Trophoblast cell (in vitro differentiated cells and primary cell): ENCODE measurements around the gene SNX11. TPM values are rescaled to one million over a fixed set of nuclear protein-coding genes. Genes with fewer than 3 reads are reported as not detected.

Experiments used
- DNase-seq, 2 donors: peaks; one replicate each; pipeline ENCODE4 v3.0.0-alpha.2; 2016
- H2AFZ ChIP-seq: 2 replicates; pipeline ENCODE4 v1.6.1; 2013; ENCODE audit warnings: low read length, moderate library complexity, mild to moderate bottlenecking; ENCODE audit not compliant: insufficient read depth, poor library complexity
- H2AK5ac ChIP-seq: 2 replicates; pipeline ENCODE4 v1.6.1; 2013; ENCODE audit warnings: mild to moderate bottlenecking, low read length
- H2BK120ac ChIP-seq: 2 replicates; pipeline ENCODE4 v1.6.1; 2013; ENCODE audit warnings: low read length, mild to moderate bottlenecking, moderate library complexity; ENCODE audit not compliant: insufficient read depth, poor library complexity
- H2BK12ac ChIP-seq: 2 replicates; pipeline ENCODE4 v1.6.1; 2013; ENCODE audit warnings: mild to moderate bottlenecking, low read length, moderate library complexity
- H2BK5ac ChIP-seq: 2 replicates; pipeline ENCODE4 v1.6.1; 2013; ENCODE audit warnings: low read length, low read depth, moderate library complexity, mild to moderate bottlenecking; ENCODE audit not compliant: poor library complexity
- H3K14ac ChIP-seq: 2 replicates; pipeline ENCODE4 v1.6.1; 2013; ENCODE audit warnings: mild to moderate bottlenecking, low read length
- H3K18ac ChIP-seq: 2 replicates; pipeline ENCODE4 v1.6.1; 2013; ENCODE audit warnings: mild to moderate bottlenecking, low read length
- H3K23ac ChIP-seq: 2 replicates; pipeline ENCODE4 v1.6.1; 2013; ENCODE audit warnings: low read length
- H3K27ac ChIP-seq: 2 replicates; pipeline ENCODE4 v1.5.1; 2013; ENCODE audit warnings: low read depth, mild to moderate bottlenecking, inconsistent platforms, low read length, moderate library complexity
- H3K27me3 ChIP-seq: 2 replicates; pipeline ENCODE4 v1.6.1; 2013; ENCODE audit warnings: inconsistent platforms, mild to moderate bottlenecking, low read length, moderate library complexity; ENCODE audit not compliant: insufficient read depth
- H3K36me3 ChIP-seq, 2 experiments: 1 replicate in 1 of 2; 2 replicates in 1 of 2; pipeline ENCODE4 v1.6.1; 2013; ENCODE audit warnings: low read length in 2 of 2, mild to moderate bottlenecking in 2 of 2, moderate library complexity in 1 of 2; ENCODE audit not compliant: insufficient read depth in 2 of 2, control insufficient read depth in 1 of 2
- H3K4ac ChIP-seq: 2 replicates; pipeline ENCODE4 v1.6.1; 2013; ENCODE audit warnings: low read depth, mild to moderate bottlenecking, low read length, moderate library complexity
- H3K4me1 ChIP-seq, 2 experiments: 1 replicate in 1 of 2; 2 replicates in 1 of 2; pipeline ENCODE4 v1.6.1; 2013; ENCODE audit warnings: low read length in 2 of 2, mild to moderate bottlenecking in 2 of 2, moderate library complexity in 1 of 2; ENCODE audit not compliant: insufficient read depth in 2 of 2, control insufficient read depth in 1 of 2
- H3K4me2 ChIP-seq: 2 replicates; pipeline ENCODE4 v1.6.1; 2013; ENCODE audit warnings: inconsistent platforms, mild to moderate bottlenecking, low read length, moderate library complexity
- H3K4me3 ChIP-seq: 2 replicates; pipeline ENCODE4 v1.5.1; 2013; ENCODE audit warnings: mild to moderate bottlenecking, low read depth, low read length, inconsistent platforms
- H3K79me1 ChIP-seq: one replicate; pipeline ENCODE4 v1.6.1; 2013; ENCODE audit warnings: low read length
- H3K79me2 ChIP-seq: 2 replicates; pipeline ENCODE4 v1.6.1; 2013; ENCODE audit warnings: low read length, mild to moderate bottlenecking; ENCODE audit not compliant: control insufficient read depth, insufficient read depth, poor library complexity
- H3K9ac ChIP-seq: 2 replicates; pipeline ENCODE4 v1.6.1; 2013; ENCODE audit warnings: mild to moderate bottlenecking, low read length
- H3K9me3 ChIP-seq: 2 replicates; pipeline ENCODE4 v1.6.1; 2013; ENCODE audit warnings: low read depth, mild to moderate bottlenecking, control low read depth, inconsistent platforms, low read length; ENCODE audit not compliant: insufficient read depth
- H4K12ac ChIP-seq: 2 replicates; pipeline ENCODE4 v1.6.1; 2013; ENCODE audit warnings: low read depth, mild to moderate bottlenecking, low read length, moderate library complexity
- H4K8ac ChIP-seq: 2 replicates; pipeline ENCODE4 v1.6.1; 2013; ENCODE audit warnings: low read depth, mild to moderate bottlenecking, low read length, moderate library complexity
- H4K91ac ChIP-seq: one replicate; pipeline ENCODE4 v1.6.1; 2013; ENCODE audit warnings: low read depth, mild to moderate bottlenecking, low read length, moderate library complexity
- WGBS: extraction: QIAGEN DNeasy Blood & Tissue Kit; methylation state at CpG from one replicate; pipeline ENCODE4 v1.1.7; 2013; ENCODE audit warnings: missing lambda C conversion rate; ENCODE audit not compliant: insufficient read length, insufficient coverage; ENCODE audit errors: extremely low coverage; 5-methylcytosine and 5-hydroxymethylcytosine counted together
- polyA plus RNA-seq: library from polyadenylated mRNA; stranded (reverse); fragments of 200-250 nt; gene quantifications from 2 replicates; pipeline ENCODE4 v1.2.3, GENCODE V29; 2013

SNX11 gene, protein sequence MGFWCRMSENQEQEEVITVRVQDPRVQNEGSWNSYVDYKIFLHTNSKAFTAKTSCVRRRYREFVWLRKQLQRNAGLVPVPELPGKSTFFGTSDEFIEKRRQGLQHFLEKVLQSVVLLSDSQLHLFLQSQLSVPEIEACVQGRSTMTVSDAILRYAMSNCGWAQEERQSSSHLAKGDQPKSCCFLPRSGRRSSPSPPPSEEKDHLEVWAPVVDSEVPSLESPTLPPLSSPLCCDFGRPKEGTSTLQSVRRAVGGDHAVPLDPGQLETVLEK
- 8.8 and 9.5 TPM in 2 replicates for polyA plus RNA-seq

DNA sequence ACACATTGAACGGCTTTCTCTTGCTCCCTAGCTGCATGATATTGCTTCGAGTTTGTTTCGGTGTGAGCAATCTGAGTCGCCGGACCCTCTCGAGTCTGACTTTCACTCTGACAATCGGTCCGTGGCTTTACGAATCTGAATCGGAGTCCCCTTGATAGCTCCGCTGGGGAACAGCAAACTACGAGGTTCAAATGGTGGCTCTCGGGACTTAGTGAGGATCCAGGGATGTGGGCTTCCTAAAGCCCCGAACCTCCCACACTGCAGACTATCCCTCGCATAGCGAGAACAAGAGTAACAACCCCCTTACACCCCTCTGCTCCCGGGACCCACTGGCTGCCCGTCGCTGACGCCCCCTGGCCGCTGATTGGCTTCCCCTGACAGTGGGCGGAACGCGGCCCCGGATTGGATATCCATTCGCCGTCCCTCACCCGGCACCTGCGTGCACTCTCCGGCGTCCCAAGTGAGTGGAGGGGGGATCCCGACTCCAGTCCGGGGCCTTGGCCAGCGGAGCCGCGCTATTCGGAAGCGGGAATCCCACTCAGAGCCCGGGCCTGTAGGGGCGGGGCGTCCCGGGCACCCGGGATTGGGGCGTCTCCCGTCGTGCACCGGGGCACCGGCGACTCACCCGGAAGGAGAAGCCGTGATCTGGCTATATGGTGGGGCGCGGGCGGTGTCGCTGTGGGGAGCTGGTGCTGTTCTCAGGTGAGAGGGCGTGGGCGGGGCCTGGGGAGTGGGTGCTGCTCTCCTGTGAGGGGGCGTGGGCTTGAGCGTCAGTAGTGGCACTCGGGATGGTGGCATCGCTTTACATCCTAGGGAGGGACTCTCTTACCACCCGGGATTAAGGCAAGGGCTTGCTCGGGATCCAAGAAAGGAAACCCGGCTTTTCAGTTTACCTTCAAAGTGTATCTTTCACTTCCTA lies at the start of gene SNX11:
Gene SNX11 (plus strand): TSS at position 630 of the 919 bp plus-strand sequence. CDS start 4,278 bp downstream, outside the sequence.
- WGBS: no CpG with 5 or more reads among the region's 64 CpGs
- peak; percentile 82 to 87 for DNase-seq

DNA sequence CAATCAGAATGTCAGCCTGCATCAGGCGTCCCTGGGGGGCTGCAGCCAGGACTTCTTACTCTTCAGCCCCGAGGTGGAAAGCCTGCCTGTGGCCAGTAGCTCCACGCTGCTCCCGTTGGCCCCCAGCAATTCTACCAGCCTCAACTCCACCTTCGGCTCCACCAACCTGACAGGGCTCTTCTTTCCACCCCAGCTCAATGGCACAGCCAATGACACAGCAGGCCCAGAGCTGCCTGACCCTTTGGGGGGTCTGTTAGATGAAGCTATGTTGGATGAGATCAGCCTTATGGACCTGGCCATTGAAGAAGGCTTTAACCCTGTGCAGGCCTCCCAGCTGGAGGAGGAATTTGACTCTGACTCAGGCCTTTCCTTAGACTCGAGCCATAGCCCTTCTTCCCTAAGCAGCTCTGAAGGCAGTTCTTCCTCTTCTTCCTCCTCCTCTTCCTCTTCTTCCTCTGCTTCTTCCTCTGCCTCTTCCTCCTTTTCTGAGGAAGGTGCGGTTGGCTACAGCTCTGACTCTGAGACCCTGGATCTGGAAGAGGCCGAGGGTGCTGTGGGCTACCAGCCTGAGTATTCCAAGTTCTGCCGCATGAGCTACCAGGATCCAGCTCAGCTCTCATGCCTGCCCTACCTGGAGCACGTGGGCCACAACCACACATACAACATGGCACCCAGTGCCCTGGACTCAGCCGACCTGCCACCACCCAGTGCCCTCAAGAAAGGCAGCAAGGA lies 49.0 kb upstream of the SNX11 start:
- H4K12ac ChIP-seq: no peak overlapping the region
- H3K4ac ChIP-seq: no peak overlapping the region
- peaks cover 16 to 17% of the 10 kb centered on the region in 2 experiments for H3K4me1 ChIP-seq
- H3K23ac ChIP-seq: no peak overlapping the region
- no peaks in the 10 kb centered on the region for H3K9me3 ChIP-seq
- H3K36me3 ChIP-seq: peaks cover 56 to 66% of the 10 kb centered on the region in 2 experiments
- peaks cover 5% of the 10 kb centered on the region for H3K79me2 ChIP-seq
- no peaks in the 10 kb centered on the region for H3K27me3 ChIP-seq
- no peak overlapping the region for H4K8ac ChIP-seq
- H3K4me2 ChIP-seq: no peak overlapping the region
- no peak overlapping the region for H2AFZ ChIP-seq
- H2BK120ac ChIP-seq: no peak overlapping the region
- H3K4me3 ChIP-seq: no peak overlapping the region
- DNase-seq: no peak
- H3K79me1 ChIP-seq: peaks cover 6% of the 10 kb centered on the region
- no peak overlapping the region for H2BK5ac ChIP-seq
- H2BK12ac ChIP-seq: no peak overlapping the region
- no peak overlapping the region for H3K27ac ChIP-seq
- no peak overlapping the region for H2AK5ac ChIP-seq
- no peak overlapping the region for H3K14ac ChIP-seq
- WGBS: no CpG with 5 or more reads among the region's 11 CpGs
- no peak overlapping the region for H3K9ac ChIP-seq
- no peak overlapping the region for H4K91ac ChIP-seq
- no peak overlapping the region for H3K18ac ChIP-seq

More for the DNA sequence above, at the start of gene SNX11:
- Histone ChIP-seq H3K36me3 (no peaks in the 10 kb centered on the region), H3K27ac (peak within 1 kb of the TSS; percentile 69), H2BK5ac (peak within 1 kb of the TSS; percentile 49), H3K9ac (peak within 1 kb of the TSS; percentile 75), H2AFZ (peak within 1 kb of the TSS; percentile 85), H2AK5ac (no peak within 1 kb of the TSS), H2BK120ac (peak within 1 kb of the TSS; percentile 44), H3K4me2 (peak within 1 kb of the TSS; percentile 86), H3K79me1 (peaks cover 7% of the 10 kb centered on the region), H3K27me3 (no peaks in the 10 kb centered on the region), H4K8ac (peak within 1 kb of the TSS; percentile 87), H3K23ac (no peak within 1 kb of the TSS), H2BK12ac (no peak within 1 kb of the TSS), H3K4ac (no peak within 1 kb of the TSS), H3K18ac (no peak within 1 kb of the TSS), H3K4me3 (peak within 1 kb of the TSS; percentile 89), H3K9me3 (no peaks in the 10 kb centered on the region), H4K12ac (peak within 1 kb of the TSS; percentile 88), H3K79me2 (no peaks in the 10 kb centered on the region), H3K4me1 (peaks cover 0 to 5% of the 10 kb centered on the region in 2 experiments), H3K14ac (peak within 1 kb of the TSS; percentile 65), H4K91ac (peak within 1 kb of the TSS; percentile 87)

DNA sequence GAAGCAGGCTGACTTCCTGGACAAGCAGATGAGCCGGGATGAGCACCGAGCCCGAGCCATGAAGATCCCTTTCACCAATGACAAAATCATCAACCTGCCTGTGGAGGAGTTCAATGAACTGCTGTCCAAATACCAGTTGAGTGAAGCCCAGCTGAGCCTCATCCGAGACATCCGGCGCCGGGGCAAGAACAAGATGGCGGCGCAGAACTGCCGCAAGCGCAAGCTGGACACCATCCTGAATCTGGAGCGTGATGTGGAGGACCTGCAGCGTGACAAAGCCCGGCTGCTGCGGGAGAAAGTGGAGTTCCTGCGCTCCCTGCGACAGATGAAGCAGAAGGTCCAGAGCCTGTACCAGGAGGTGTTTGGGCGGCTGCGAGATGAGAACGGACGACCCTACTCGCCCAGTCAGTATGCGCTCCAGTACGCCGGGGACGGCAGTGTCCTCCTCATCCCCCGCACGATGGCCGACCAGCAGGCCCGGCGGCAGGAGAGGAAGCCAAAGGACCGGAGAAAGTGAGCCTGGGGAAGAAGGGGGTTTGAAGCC lies 48.4 kb upstream of the SNX11 start:
- H3K14ac ChIP-seq: no peak overlapping the region
- no peak overlapping the region for H3K23ac ChIP-seq
- no peak overlapping the region for H4K12ac ChIP-seq
- H3K79me2 ChIP-seq: peaks cover 5% of the 10 kb centered on the region
- no peak overlapping the region for H3K18ac ChIP-seq
- no peak overlapping the region for H3K4ac ChIP-seq
- peaks cover 10 to 12% of the 10 kb centered on the region in 2 experiments for H3K4me1 ChIP-seq
- H2AFZ ChIP-seq: no peak overlapping the region
- H2BK12ac ChIP-seq: no peak overlapping the region
- H3K9ac ChIP-seq: no peak overlapping the region
- WGBS: no CpG with 5 or more reads among the region's 32 CpGs
- no peak overlapping the region for H2BK120ac ChIP-seq
- H4K8ac ChIP-seq: no peak overlapping the region
- peaks cover 6% of the 10 kb centered on the region for H3K79me1 ChIP-seq
- H3K9me3 ChIP-seq: no peaks in the 10 kb centered on the region
- H2AK5ac ChIP-seq: no peak overlapping the region
- no peak overlapping the region for H3K27ac ChIP-seq
- H3K4me3 ChIP-seq: no peak overlapping the region
- H3K36me3 ChIP-seq: peaks cover 59 to 67% of the 10 kb centered on the region in 2 experiments
- H3K4me2 ChIP-seq: no peak overlapping the region
- no peak overlapping the region for H2BK5ac ChIP-seq
- H3K27me3 ChIP-seq: no peaks in the 10 kb centered on the region
- no peak overlapping the region for H4K91ac ChIP-seq
- no peak for DNase-seq

DNA sequence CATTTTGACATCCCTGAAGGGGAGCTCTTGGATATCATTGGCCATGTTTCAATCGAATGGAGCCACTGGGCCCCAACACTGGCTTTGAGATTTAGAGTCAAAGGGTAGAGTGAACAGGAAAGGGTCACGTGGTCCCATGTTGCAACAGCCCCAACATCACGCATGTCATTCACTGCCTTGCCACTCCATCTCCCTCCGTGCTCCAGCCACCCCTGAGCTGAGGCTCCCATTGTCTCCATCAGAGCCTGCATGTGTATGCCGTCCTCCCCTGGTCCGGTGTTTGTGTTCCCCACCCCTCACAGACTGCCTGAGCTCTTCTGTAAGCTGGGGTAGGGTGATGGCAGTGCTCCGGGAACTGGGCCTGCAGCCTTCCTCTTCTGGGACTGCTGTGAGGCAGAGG lies 47.3 kb upstream of the SNX11 start:
- H3K9ac ChIP-seq: no peak overlapping the region
- H3K4me1 ChIP-seq: peaks cover 4 to 6% of the 10 kb centered on the region in 2 experiments
- no peak overlapping the region for H3K27ac ChIP-seq
- H2BK5ac ChIP-seq: no peak overlapping the region
- H2AK5ac ChIP-seq: no peak overlapping the region
- H3K4ac ChIP-seq: no peak overlapping the region
- no peak overlapping the region for H3K14ac ChIP-seq
- H3K79me2 ChIP-seq: peaks cover 3% of the 10 kb centered on the region
- H3K18ac ChIP-seq: peak overlapping the region; percentile 58
- no peak overlapping the region for H2BK12ac ChIP-seq
- H3K23ac ChIP-seq: no peak overlapping the region
- H4K91ac ChIP-seq: no peak overlapping the region
- no peak overlapping the region for H4K12ac ChIP-seq
- H4K8ac ChIP-seq: no peak overlapping the region
- H3K4me2 ChIP-seq: no peak overlapping the region
- H2BK120ac ChIP-seq: no peak overlapping the region
- no peak for DNase-seq
- peaks cover 59 to 69% of the 10 kb centered on the region in 2 experiments for H3K36me3 ChIP-seq
- peaks cover 3% of the 10 kb centered on the region for H3K79me1 ChIP-seq
- H3K27me3 ChIP-seq: no peaks in the 10 kb centered on the region
- H3K4me3 ChIP-seq: no peak overlapping the region
- peak overlapping the region; percentile 47 for H2AFZ ChIP-seq
- no peaks in the 10 kb centered on the region for H3K9me3 ChIP-seq
- no CpG with 5 or more reads among the region's 7 CpGs for WGBS
